Measurements from ENCODE around the gene ITPR1. TPM values are rescaled to one million over a fixed set of nuclear protein-coding genes. Genes with fewer than 3 reads are reported as not detected.

Gene ITPR1
- total and polyA plus RNA-seq, 11 donors, result 8.9 to 55.8 (median 19.9) TPM

- intact Hi-C loops (cut with DNase I), result loop anchor here in 1 of 10 donors (5.0 kb wide), 1 partner anchor 60 kb away; no protein-coding TSS in a partner anchor
- H3K27me3 ChIP-seq, result no peaks in the 10 kb centered on the region
- H3K27ac ChIP-seq, result no peak overlapping the region
- peaks cover 0 to 79% (median 45%) of the 10 kb centered on the region in 9 donors for H3K36me3 ChIP-seq
- WGBS, 4 donors, result 79 to 89% (median 83%) methylated on average over 5 of the region's 5 CpGs
- ATAC-seq (peak in 2 of 4 donors; percentile 31), DNase-seq (no peak)
- peaks cover 0 to 18% (median 3%) of the 10 kb centered on the region in 12 donors for H3K4me1 ChIP-seq
- H3K9me3 ChIP-seq, result peaks cover 0 to 16% (median 2%) of the 10 kb centered on the region in 12 donors
- TF ChIP-seq POLR2A (IDR thresholded peaks at IDR 0.05), result no peak
- TF ChIP-seq CTCF (IDR thresholded peaks at IDR 0.05), result no peak
- H3K4me3 ChIP-seq, result no peak overlapping the region
Measured at GRCh38 chr3:4812591-4812990, 319.4 kb downstream of the ITPR1 start.

GRCh38 chr3:4813909-4814304 is 320.8 kb downstream of the ITPR1 start:
- intact Hi-C loops (cut with DNase I), result loop anchor here in 1 of 10 donors (5.0 kb wide), 1 partner anchor 62 kb away; no protein-coding TSS in a partner anchor
- WGBS, 4 donors, result 85 to 92% (median 86%) methylated on average over 6 of the region's 6 CpGs

GRCh38 chr3:4814305-4814903 is 321.3 kb downstream of the ITPR1 start:
- H3K27ac ChIP-seq, result peak overlapping the region in 8 of 12 donors; percentile 5 to 69 (median 41)
- DNase-seq, result peak; percentile 31 to 72 (median 64)
- peaks cover 0 to 87% (median 59%) of the 10 kb centered on the region in 9 donors for H3K36me3 ChIP-seq
- H3K4me1 ChIP-seq, result peaks cover 0 to 12% (median 0%) of the 10 kb centered on the region in 12 donors
- intact Hi-C loops (cut with DNase I), result loop anchor here in 1 of 10 donors (5.0 kb wide), 1 partner anchor 62 kb away; no protein-coding TSS in a partner anchor
- peaks cover 0 to 19% (median 2%) of the 10 kb centered on the region in 12 donors for H3K9me3 ChIP-seq
- WGBS, 4 donors, result 63 to 70% (median 69%) methylated on average over 20 of the region's 20 CpGs
- no peaks in the 10 kb centered on the region for H3K27me3 ChIP-seq
- peak; percentile 51 to 90 (median 76) for ATAC-seq
- TF ChIP-seq CTCF (IDR thresholded peaks at IDR 0.05), result no peak
- peak overlapping the region in 1 of 12 donors; percentile 22 for H3K4me3 ChIP-seq

More at GRCh38 chr3:4813909-4814304, 320.8 kb downstream of the ITPR1 start:
- Histone ChIP-seq H3K27ac (peak overlapping the region in 6 of 12 donors; percentile 14 to 69 (median 30)), H3K4me1 (peaks cover 0 to 12% (median 0%) of the 10 kb centered on the region in 12 donors), H3K4me3 (no peak overlapping the region), H3K27me3 (no peaks in the 10 kb centered on the region), H3K9me3 (peaks cover 0 to 19% (median 2%) of the 10 kb centered on the region in 12 donors), H3K36me3 (peaks cover 0 to 82% (median 54%) of the 10 kb centered on the region in 9 donors)
- ATAC-seq (no peak), DNase-seq (no peak)
- TF ChIP-seq CTCF (IDR thresholded peaks at IDR 0.05) (no peak), POLR2A (IDR thresholded peaks at IDR 0.05) (no peak)

GRCh38 chr3:4814904-4815574 is 321.9 kb downstream of the ITPR1 start:
- Histone ChIP-seq H3K4me1 (peaks cover 0 to 12% (median 0%) of the 10 kb centered on the region in 12 donors), H3K9me3 (peaks cover 0 to 19% (median 2%) of the 10 kb centered on the region in 12 donors), H3K36me3 (peaks cover 0 to 90% (median 64%) of the 10 kb centered on the region in 9 donors), H3K27me3 (no peaks in the 10 kb centered on the region), H3K27ac (peak overlapping the region in 7 of 12 donors; percentile 5 to 69 (median 44)), H3K4me3 (peak overlapping the region in 1 of 12 donors; percentile 22)
- DNase-seq, result no peak
- TF ChIP-seq POLR2A (IDR thresholded peaks at IDR 0.05) (no peak), CTCF (IDR thresholded peaks at IDR 0.05) (no peak)
- 95 to 98% (median 97%) methylated on average over 13 of the region's 13 CpGs for WGBS, 4 donors
- intact Hi-C loops (cut with DNase I), result loop anchor here in 1 of 10 donors (5.0 kb wide), 1 partner anchor 63 kb away; no protein-coding TSS in a partner anchor
- ATAC-seq, result no peak

Measured in heart left ventricle (tissue), 16 donors.